Body of pancreas (tissue), 4 donors: Measurements from ENCODE around the gene KRT28.

Experiments
- CTCF ChIP-seq, 7 experiments: fragments of 450-650 bp in 4 of 7; fragments of 200-600 bp in 3 of 7; sonication (generic) in 3 of 7; IDR thresholded peaks; one replicate each; pipeline ENCODE4 v1.5.1; 2016 to 2019; ENCODE audit warnings: antibody characterized with exemption in 7 of 7
- POLR2A ChIP-seq, 3 donors: fragments of 450-650 bp; IDR thresholded peaks; one replicate each; pipeline ENCODE4 v1.6.1; 2016; ENCODE audit warnings: antibody characterized with exemption in 3 of 3, mild to moderate bottlenecking in 2 of 3

- TF ChIP-seq CTCF (IDR thresholded peaks at IDR 0.05) (no peak), POLR2A (IDR thresholded peaks at IDR 0.05) (no peak)
Measured at GRCh38 chr17:40793832-40794231, 5.9 kb downstream of the KRT28 start.
